Lung (tissue), 12 donors: Measurements from ENCODE around the gene CCL15. TPM values are rescaled to one million over a fixed set of nuclear protein-coding genes. Genes with fewer than 3 reads are reported as not detected.

ENCODE experiments used
- ATAC-seq: fragments of 200-7000 bp; cut with Tn5 transposase; one replicate; pipeline ENCODE4 v1.9.1; 2020; ENCODE audit warnings: moderate number of reproducible peaks; ENCODE audit not compliant: insufficient read depth, low FRiP score
- DNase-seq, 3 donors: peaks; one replicate each; pipeline ENCODE4 v3.0.0-alpha.2; 2013 to 2017
- H3K27ac ChIP-seq, 2 donors: one replicate each; pipeline ENCODE4 v1.5.1; 2013; ENCODE audit warnings: mild to moderate bottlenecking in 2 of 2, moderate library complexity in 2 of 2, control low read depth in 1 of 2, inconsistent platforms in 1 of 2, low read depth in 1 of 2, low read length in 1 of 2
- H3K27me3 ChIP-seq, 3 donors: one replicate each; pipeline ENCODE4 v1.5.1; 2013; ENCODE audit warnings: low read length in 2 of 3; ENCODE audit not compliant: control insufficient read depth in 3 of 3, insufficient read depth in 3 of 3
- H3K36me3 ChIP-seq, 4 donors: one replicate each; pipeline ENCODE4 v1.5.1; 2013; ENCODE audit warnings: low read length in 4 of 4, mild to moderate bottlenecking in 1 of 4, moderate library complexity in 1 of 4; ENCODE audit not compliant: control insufficient read depth in 4 of 4, insufficient read depth in 4 of 4
- H3K4me1 ChIP-seq, 5 donors: one replicate each; pipeline ENCODE4 v1.5.1; 2013; ENCODE audit warnings: low read length in 5 of 5, mild to moderate bottlenecking in 2 of 5, moderate library complexity in 1 of 5; ENCODE audit not compliant: control insufficient read depth in 5 of 5, insufficient read depth in 5 of 5
- H3K4me3 ChIP-seq: one replicate; pipeline ENCODE4 v1.5.1; 2013; ENCODE audit warnings: mild to moderate bottlenecking, control low read depth, moderate library complexity
- H3K9ac ChIP-seq, 2 donors: one replicate each; pipeline ENCODE4 v1.5.1; 2013; ENCODE audit warnings: low read length in 2 of 2, control low read depth in 1 of 2; ENCODE audit not compliant: insufficient read depth in 1 of 2
- H3K9me3 ChIP-seq, 4 donors: one replicate each; pipeline ENCODE4 v1.5.1; 2013; ENCODE audit warnings: low read length in 3 of 4, mild to moderate bottlenecking in 1 of 4, moderate library complexity in 1 of 4; ENCODE audit not compliant: control insufficient read depth in 4 of 4, insufficient read depth in 3 of 4
- CTCF ChIP-seq: IDR thresholded peaks from 2 replicates; pipeline ENCODE4 v1.5.1; 2012; ENCODE audit warnings: mild to moderate bottlenecking; ENCODE audit errors: control extremely low read depth, extremely low read depth
- WGBS, 2 donors: extraction: QIAGEN DNeasy Blood & Tissue Kit; methylation state at CpG; one replicate each; pipeline ENCODE4 v1.1.7; 2013; 5-methylcytosine and 5-hydroxymethylcytosine counted together
- polyA plus RNA-seq, 2 donors: library from polyadenylated mRNA; stranded (reverse); fragments of 200-250 nt; gene quantifications; one replicate each; pipeline ENCODE4 v1.2.1, GENCODE V29; 2013
- total RNA-seq, 2 donors: library from RNA; depleted of rRNA in 1 of 2; stranded (reverse); fragments of >200 nt in 1 of 2; gene quantifications; one replicate each; pipeline ENCODE4 v1.2.1, GENCODE V29; 2014 to 2021
- donor health status: control.
- donor health status: control.
- donor health status: Bipolar disorder and iron deficiency.
- donor health status: healthy.
- donor health status: DM: yes; HTN: yes; CAD: no.

Gene CCL15
- total and polyA plus RNA-seq, 4 donors, result 0.84 to 1.4 (median 1.2) TPM

GRCh38 chr17:36036235-36036634, 34.9 kb upstream of the CCL15 start:
- WGBS, 2 donors, result 72 to 80% methylated on average over 4 of the region's 4 CpGs
- no peaks in the 10 kb centered on the region for H3K4me1 ChIP-seq
- H3K27me3 ChIP-seq, result no peaks in the 10 kb centered on the region
- no peak overlapping the region for H3K9ac ChIP-seq
- no peaks in the 10 kb centered on the region for H3K36me3 ChIP-seq
- TF ChIP-seq CTCF, result no peak
- H3K27ac ChIP-seq, result no peak overlapping the region
- no peak overlapping the region for H3K4me3 ChIP-seq
- ATAC-seq (no peak), DNase-seq (no peak)
- no peaks in the 10 kb centered on the region for H3K9me3 ChIP-seq

GRCh38 chr17:36034127-36034526, 32.8 kb upstream of the CCL15 start:
- Histone ChIP-seq H3K27me3 (no peaks in the 10 kb centered on the region), H3K4me3 (no peak overlapping the region), H3K4me1 (no peaks in the 10 kb centered on the region), H3K27ac (no peak overlapping the region), H3K9me3 (no peaks in the 10 kb centered on the region), H3K9ac (no peak overlapping the region), H3K36me3 (no peaks in the 10 kb centered on the region)
- TF ChIP-seq CTCF, result no peak
- WGBS, 2 donors, result 13 to 31% methylated on average over 3 of the region's 3 CpGs
- DNase-seq (no peak), ATAC-seq (no peak)

- no peaks in the 10 kb centered on the region for H3K27me3 ChIP-seq
- DNase-seq (no peak), ATAC-seq (no peak)
- WGBS, 2 donors, result 98 to 99% methylated on average over 1 of the region's 1 CpG
- no peaks in the 10 kb centered on the region for H3K4me1 ChIP-seq
- no peaks in the 10 kb centered on the region for H3K36me3 ChIP-seq
- no peak for TF ChIP-seq CTCF
- no peak overlapping the region for H3K27ac ChIP-seq
- H3K4me3 ChIP-seq, result no peak overlapping the region
- no peak overlapping the region for H3K9ac ChIP-seq
- no peaks in the 10 kb centered on the region for H3K9me3 ChIP-seq
Observed at GRCh38 chr17:36030956-36031355, 29.6 kb upstream of the CCL15 start.

- WGBS, 2 donors, result 67 to 69% methylated on average over 4 of the region's 4 CpGs
- H3K4me1 ChIP-seq, result peaks cover 0 to 2% (median 0%) of the 10 kb centered on the region in 5 donors
- peaks cover 0 to 5% (median 0%) of the 10 kb centered on the region in 4 donors for H3K9me3 ChIP-seq
- DNase-seq, result no peak
- no peak for ATAC-seq
- H3K36me3 ChIP-seq, result no peaks in the 10 kb centered on the region
- no peaks in the 10 kb centered on the region for H3K27me3 ChIP-seq
- no peak overlapping the region for H3K27ac ChIP-seq
- H3K4me3 ChIP-seq, result no peak overlapping the region
- H3K9ac ChIP-seq, result no peak overlapping the region
- no peak for TF ChIP-seq CTCF
Observed at GRCh38 chr17:36027761-36028160, 26.4 kb upstream of the CCL15 start.
